ENCODE data around the gene ERP27.

DNA sequence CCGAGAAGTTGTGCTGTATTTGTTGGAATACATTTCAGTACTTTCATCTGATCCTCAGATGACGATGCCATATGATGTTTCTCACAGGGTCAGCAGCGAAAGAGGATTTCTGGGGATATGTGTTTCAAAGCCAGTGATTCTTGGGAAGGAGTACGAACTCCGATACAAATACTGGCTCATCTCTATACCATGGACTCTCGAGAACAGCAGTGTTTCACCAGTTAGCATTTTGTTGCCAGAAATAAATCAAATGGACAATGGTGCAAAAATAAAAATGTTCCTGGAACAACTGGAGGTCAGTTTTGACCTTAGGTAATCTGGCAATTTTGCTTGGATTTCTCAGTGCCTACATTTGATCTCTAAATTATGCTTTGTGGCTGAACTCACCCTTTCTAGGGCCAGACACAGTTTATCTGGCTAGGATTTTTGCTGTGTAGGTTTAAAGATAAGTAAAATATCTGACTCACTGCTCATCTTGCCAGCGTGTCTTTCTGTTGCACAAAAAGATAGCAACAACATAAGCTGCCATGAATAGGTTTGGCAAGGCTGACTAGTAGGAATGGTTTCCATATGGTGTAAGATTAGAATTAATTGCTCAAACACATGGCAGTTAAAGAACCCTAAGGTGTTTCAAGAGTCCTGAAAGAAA, 41.7 kb downstream of the ERP27 start:
- TF ChIP-seq POLR2A (IDR thresholded peaks at IDR 0.05; ENCODE audit: low read depth, low read length) (no peak), TAF1 (IDR thresholded peaks at IDR 0.05; ENCODE audit: low read depth, low read length) (no peak), POLR2AphosphoS5 (IDR thresholded peaks at IDR 0.05; ENCODE audit: low read depth, low read length) (no peak)

Measured in GM12891 (cell line).